HL-60/S4 treated with phorbol 12-myristate 13-acetate at 8.2 ng/mL for 4 days and 3 days (cell line): ENCODE measurements around the gene TRAPPC8.
"Not testable (repeated sequence)": the region's sequence is repeated elsewhere in the genome, so short reads cannot be mapped to it uniquely, and the experiment has no call there.

ENCODE experiments used
- in situ Hi-C: fragments of 300-500 bp; cut with MboI; formaldehyde crosslinking; loops from 2 replicates; pipeline ENCODE4 v1.15.0; 2022; ENCODE audit warnings: low sequenced_read_pairs

Gene TRAPPC8

DNA sequence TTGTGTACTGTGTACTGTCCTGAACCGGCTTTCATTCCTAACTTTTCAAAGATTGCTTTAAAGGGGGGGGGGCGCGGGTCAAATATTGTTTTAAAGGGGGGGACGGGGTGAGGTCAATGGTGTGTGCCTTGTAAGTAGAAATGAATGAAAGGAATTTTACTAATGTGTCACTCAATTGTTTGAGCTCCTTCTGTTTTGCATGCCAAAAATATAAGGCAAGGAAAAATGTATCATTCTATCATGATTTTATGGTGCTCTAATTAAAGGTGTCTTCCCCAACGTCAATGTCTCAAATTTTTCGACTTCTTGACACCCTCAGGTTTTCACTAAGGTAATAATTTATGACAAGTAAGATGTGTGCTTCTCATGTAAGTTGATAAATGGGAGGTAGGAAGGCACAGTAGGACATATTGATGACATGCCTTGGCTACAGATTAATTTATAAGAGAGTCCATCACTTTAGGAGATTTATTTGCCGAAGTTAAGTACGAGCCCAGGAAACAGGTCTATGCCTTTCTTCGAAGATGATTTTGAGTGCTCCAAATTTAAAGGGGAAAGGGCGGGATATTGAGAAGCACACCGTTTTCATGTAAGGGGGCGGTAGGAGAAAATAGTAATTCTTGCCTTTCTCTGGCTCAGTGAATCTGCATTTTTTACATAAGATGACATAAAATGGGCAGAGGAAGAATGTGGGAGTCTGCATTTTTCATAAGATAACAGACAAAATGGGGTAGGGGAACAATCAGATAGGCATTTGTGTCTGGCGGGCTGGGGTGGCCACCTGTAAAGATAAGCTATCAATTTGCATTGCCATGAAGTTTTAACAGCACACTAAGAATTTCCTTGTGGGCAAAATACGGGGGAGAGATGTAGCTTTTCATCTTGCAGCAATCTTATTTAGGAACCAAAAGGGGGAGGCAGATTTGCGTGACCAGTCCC, 1.2 kb upstream of the TRAPPC8 start:
- in situ Hi-C loops, result loop anchor here (25.0 kb wide), 1 partner anchor 107 kb away; no protein-coding TSS in a partner anchor

DNA sequence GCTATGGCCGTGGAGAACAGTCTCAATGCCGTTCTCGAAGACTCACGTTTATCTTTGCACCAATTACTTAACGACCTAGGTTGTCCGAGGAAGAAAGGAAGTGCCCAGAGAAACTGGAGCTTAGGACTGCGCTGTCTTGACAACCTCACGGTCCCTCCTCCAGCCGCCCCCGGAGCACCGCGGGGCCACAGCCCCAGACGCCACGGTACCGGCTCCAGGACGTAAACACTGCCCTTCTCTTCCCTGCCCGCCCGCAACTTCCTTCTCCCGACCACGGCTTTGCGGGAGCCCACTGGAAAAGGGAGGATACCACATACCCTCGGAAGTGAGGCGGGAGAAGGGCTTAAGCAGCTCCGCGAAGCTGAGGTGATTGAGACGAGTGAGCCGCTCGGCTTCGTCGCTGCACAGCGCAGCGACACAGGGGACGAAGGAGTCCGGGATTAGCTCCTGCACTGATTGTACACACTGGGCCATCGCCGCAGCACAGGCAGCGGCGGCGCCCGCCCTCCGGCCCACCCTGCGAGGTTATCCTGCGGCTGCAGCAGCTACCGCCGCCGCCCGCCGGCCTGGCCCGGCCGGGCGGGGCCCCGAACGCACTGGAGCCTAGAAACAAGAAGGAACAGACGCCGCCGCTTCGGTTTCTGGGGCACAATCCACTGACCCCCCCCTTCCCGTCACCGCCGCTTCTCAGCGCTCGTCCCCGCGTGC, 483 bp downstream of the TRAPPC8 start:
- in situ Hi-C loops, result loop anchor here (25.0 kb wide), 1 partner anchor 105 kb away; no protein-coding TSS in a partner anchor

DNA sequence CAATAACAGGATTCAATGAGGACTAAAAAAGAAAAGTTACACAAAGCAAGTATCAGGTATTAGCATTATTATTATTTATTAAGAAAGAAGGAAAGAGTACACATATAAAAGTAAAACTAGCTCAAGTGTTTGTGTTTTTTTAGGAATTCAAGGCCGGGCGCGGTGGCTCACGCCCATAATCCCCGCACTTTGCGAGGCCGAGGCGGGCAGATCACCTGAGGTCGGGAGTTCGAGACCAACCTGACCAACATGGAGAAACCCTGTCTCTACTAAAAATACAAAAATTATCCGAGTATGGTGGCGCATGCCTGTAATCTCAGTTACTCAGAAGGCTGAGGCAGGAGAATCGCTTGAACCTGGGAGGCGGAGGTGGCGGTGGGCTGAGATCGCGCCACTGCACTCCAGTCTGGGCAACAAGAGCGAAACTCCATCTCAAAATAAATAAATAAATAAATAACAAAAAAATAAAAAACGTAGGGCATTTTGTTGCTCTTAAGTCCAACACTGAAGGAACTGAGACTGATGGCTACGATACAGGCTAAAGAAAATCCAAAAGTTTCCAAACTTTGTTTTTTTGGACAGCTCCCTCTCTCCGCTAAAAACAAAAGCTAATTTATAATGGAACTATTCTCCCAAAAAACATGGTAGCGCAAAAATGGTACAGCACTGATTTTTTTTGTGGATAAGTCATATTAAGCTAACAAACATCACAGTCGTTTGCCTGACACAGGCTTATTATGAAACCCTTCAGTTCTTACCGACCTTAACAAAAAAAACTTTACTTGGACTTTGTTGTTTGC, 1.7 kb downstream of the TRAPPC8 start:
- in situ Hi-C loops, result loop anchor here (25.0 kb wide), 1 partner anchor 104 kb away; no protein-coding TSS in a partner anchor

DNA sequence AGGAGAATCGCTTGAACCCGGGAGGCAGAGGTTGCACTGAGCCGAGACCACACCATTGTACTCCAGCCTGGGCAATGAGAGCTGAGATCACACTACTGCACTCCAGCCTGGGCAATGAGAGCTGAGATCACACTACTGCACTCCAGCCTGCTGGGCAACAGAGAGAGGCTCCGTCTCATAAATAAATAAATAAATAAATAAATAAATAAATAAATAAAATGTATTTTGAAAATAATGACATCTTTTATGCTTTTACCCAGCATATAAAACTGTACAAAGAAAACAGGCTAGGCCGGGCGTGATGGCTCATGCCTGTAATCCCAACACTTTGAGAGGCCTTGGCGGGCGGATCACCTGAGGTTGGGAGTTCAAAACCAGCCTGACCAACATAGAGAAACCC, 8.2 kb downstream of the TRAPPC8 start:
- in situ Hi-C loops, result loop anchor here (25.0 kb wide), 1 partner anchor 97 kb away; no protein-coding TSS in a partner anchor

GRCh38 chr18:31931886-31932240, 11.1 kb downstream of the TRAPPC8 start:
- in situ Hi-C loops, result loop anchor here (25.0 kb wide), 1 partner anchor 95 kb away; no protein-coding TSS in a partner anchor

GRCh38 chr18:31931163-31931885, 11.6 kb downstream of the TRAPPC8 start:
- in situ Hi-C loops, result loop anchor here (25.0 kb wide), 1 partner anchor 94 kb away; no protein-coding TSS in a partner anchor

- in situ Hi-C loops, result loop anchor here (25.0 kb wide), 1 partner anchor 92 kb away; no protein-coding TSS in a partner anchor
These were observed 13.7 kb downstream of the TRAPPC8 start for GRCh38 chr18:31929273-31929672.

DNA sequence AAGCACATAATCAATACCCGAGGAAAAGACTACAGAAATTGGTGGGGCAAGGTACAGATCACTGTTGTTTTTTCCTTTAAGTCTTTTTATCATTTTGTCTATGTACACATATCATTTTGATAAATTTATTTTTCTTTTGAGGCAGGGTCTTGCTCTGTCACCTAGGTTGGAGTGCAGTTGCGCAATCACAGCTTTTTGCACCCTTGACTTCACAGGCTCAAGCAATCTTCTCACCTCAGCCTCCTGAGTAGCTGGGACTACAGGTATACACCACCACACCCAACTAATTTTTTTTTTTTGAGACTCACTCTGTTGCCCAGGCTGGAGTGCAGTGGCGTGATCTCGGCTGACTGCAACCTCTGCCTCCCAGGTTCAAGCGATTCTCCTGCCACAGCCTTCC, 15.9 kb downstream of the TRAPPC8 start:
- in situ Hi-C loops, result loop anchor here (25.0 kb wide), 1 partner anchor 90 kb away; no protein-coding TSS in a partner anchor

DNA sequence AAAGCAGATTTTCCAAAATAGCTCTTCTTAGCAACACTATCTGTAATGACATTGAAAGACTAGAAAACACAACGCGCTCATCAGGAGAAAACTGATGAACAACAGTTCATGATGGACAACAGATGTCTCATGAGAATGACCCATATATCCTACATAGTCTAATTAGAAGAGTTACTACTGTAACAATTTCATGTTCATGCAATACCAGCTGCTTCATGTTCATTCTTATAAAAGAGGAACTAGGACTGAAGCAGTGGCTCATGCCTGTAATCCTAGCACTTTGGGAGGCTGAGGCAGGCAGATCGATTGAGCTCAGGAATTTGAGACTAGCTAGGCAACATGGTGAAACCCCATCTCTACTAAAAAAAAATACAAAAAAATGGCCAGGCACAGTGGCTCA, 22.7 kb downstream of the TRAPPC8 start:
- in situ Hi-C loops, result no loop called here

GRCh38 chr18:31919366-31919765, 23.6 kb downstream of the TRAPPC8 start:
- in situ Hi-C loops, result not testable (repeated sequence)

GRCh38 chr18:31918733-31919132, 24.2 kb downstream of the TRAPPC8 start:
- in situ Hi-C loops, result no loop called here

GRCh38 chr18:31901063-31901462, 41.9 kb downstream of the TRAPPC8 start:
- in situ Hi-C loops, result no loop called here

DNA sequence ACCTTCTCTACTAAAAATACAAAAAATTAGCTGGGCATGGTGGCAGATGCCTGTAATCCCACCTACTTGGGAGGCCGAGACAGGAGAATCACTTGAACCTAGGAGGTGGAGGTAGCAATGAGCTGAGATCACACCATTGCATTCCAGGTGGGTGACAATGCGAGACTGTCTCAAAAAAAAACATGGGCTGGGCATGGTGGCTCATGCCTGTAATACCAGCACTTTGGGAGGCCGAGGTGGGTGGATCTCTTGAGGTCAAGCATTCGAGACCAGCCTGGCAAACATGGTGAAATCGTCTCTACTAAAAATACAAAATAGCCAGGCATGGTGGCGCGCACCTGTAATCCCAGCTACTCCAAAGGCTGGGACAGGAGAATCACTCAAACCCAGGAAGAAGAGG, 43.2 kb downstream of the TRAPPC8 start:
- in situ Hi-C loops, result not testable (repeated sequence)

- in situ Hi-C loops, result no loop called here
These were observed 50.0 kb downstream of the TRAPPC8 start for GRCh38 chr18:31892936-31893335.

DNA sequence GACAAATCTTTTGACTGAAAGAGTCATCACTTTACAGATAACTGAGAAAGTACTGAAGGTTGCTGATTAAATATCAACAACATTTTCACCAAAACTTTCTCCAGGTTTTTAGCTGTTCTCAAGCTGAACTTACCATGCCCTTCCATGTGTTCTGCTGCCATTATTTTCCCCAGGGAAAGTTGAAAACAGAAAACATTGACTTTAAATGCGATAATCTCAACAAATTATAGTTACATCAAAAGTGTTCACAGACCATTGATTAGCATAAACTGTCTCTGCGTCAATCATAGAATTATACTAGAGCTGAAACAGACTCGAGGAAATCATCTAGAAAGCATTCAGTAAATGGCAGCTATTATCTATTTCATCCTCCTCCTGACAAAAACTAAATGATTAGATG, 51.4 kb downstream of the TRAPPC8 start:
- in situ Hi-C loops, result no loop called here

DNA sequence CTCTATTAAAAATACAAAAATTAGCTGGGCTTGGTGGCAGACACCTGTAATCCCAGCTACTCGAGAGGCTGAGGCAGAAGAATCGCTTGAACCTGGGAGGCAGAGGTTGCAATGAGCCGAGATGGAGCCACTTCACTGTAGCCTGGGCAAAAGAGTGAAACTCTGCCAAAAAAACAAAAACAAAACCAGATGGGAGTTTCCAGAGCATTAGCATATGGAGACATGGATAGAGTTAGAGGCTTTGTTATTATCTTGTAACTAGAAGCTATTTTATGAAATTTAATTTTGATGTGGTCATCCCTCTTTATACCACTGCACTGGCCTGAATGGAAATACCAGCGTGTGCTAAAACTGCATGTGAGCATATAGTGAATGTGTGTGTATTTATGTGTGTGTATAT, 58.9 kb downstream of the TRAPPC8 start:
- in situ Hi-C loops, result no loop called here

GRCh38 chr18:31880186-31880898, 62.6 kb downstream of the TRAPPC8 start:
- in situ Hi-C loops, result no loop called here

- in situ Hi-C loops, result no loop called here
These were observed 64.6 kb downstream of the TRAPPC8 start for GRCh38 chr18:31878358-31878757.

DNA sequence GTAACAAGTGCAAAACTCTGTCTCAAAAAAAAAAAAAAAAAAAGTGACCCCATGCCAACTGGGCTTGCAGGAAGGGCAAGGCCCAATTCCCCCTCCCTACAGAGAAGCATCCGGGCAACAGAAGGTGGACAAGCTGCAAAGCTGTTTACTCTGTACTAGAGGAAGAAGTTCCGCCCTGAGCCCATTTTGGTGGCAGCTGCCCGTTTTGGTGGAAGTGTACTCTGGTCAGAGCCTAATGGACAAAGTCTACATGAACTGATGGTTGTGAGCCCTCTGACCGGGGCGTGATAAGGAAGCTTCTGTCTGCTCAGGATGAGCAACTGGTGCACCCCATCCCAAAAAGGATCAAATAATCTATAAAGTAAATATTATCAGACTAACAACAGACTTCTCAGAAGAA, 65.0 kb downstream of the TRAPPC8 start:
- in situ Hi-C loops, result no loop called here
